Tibial nerve (tissue), 4 donors: ENCODE results near the gene CIB2.

Source experiments
- CTCF ChIP-seq, 5 experiments: fragments of 200-600 bp in 3 of 5; fragments of 450-650 bp in 2 of 5; sonication (generic) in 3 of 5; IDR thresholded peaks; one replicate each; pipeline ENCODE4 v1.5.1; 2016 to 2019; ENCODE audit warnings: antibody characterized with exemption in 5 of 5, mild to moderate bottlenecking in 3 of 5, moderate library complexity in 2 of 5
- EP300 ChIP-seq, 2 donors: sonication (generic); formaldehyde crosslinking; IDR thresholded peaks; one replicate each; pipeline ENCODE4 v1.6.1; 2017; ENCODE audit warnings: antibody characterized with exemption in 2 of 2, mild to moderate bottlenecking in 1 of 2
- POLR2A ChIP-seq, 2 donors: fragments of 450-650 bp; IDR thresholded peaks; one replicate each; pipeline ENCODE4 v1.6.1; 2017; ENCODE audit warnings: antibody characterized with exemption in 2 of 2, mild to moderate bottlenecking in 2 of 2, moderate library complexity in 2 of 2

- TF ChIP-seq CTCF (IDR thresholded peaks at IDR 0.05) (no peak), POLR2A (IDR thresholded peaks at IDR 0.05) (no peak), EP300 (IDR thresholded peaks at IDR 0.05) (no peak)
Observed at GRCh38 chr15:78142332-78142731, 11.1 kb upstream of the CIB2 start.
